Ectodermal cell (in vitro differentiated cells): ENCODE results near the gene CCDC124.

Source experiments
- H3K27ac ChIP-seq: 2 replicates; pipeline ENCODE4 v1.7.0; 2013; ENCODE audit warnings: mild to moderate bottlenecking, low read depth, low read length; ENCODE audit not compliant: insufficient read depth, poor library complexity, severe bottlenecking
- H3K27me3 ChIP-seq: 2 replicates; pipeline ENCODE4 v1.7.0; 2013; ENCODE audit warnings: mild to moderate bottlenecking, low read length; ENCODE audit not compliant: insufficient read depth, control insufficient read depth, poor library complexity, severe bottlenecking
- H3K36me3 ChIP-seq: one replicate; pipeline ENCODE4 v1.7.0; 2013; ENCODE audit warnings: low read length; ENCODE audit not compliant: control insufficient read depth, insufficient read depth
- H3K4me1 ChIP-seq: one replicate; pipeline ENCODE4 v1.7.0; 2013; ENCODE audit warnings: low read length; ENCODE audit not compliant: control insufficient read depth, insufficient read depth
- H3K4me3 ChIP-seq: 2 replicates; pipeline ENCODE4 v1.7.0; 2013; ENCODE audit warnings: low read depth, low read length, control low read depth; ENCODE audit not compliant: insufficient read depth
- H3K9me3 ChIP-seq: 2 replicates; pipeline ENCODE4 v1.7.0; 2013; ENCODE audit warnings: mild to moderate bottlenecking, low read length, moderate library complexity; ENCODE audit not compliant: control insufficient read depth
- WGBS, 2 experiments: methylation state at CpG; one replicate each; pipeline ENCODE4 v1.1.7; 2013; ENCODE audit warnings: missing lambda C conversion rate in 2 of 2; 5-methylcytosine and 5-hydroxymethylcytosine counted together

Gene CCDC124

DNA sequence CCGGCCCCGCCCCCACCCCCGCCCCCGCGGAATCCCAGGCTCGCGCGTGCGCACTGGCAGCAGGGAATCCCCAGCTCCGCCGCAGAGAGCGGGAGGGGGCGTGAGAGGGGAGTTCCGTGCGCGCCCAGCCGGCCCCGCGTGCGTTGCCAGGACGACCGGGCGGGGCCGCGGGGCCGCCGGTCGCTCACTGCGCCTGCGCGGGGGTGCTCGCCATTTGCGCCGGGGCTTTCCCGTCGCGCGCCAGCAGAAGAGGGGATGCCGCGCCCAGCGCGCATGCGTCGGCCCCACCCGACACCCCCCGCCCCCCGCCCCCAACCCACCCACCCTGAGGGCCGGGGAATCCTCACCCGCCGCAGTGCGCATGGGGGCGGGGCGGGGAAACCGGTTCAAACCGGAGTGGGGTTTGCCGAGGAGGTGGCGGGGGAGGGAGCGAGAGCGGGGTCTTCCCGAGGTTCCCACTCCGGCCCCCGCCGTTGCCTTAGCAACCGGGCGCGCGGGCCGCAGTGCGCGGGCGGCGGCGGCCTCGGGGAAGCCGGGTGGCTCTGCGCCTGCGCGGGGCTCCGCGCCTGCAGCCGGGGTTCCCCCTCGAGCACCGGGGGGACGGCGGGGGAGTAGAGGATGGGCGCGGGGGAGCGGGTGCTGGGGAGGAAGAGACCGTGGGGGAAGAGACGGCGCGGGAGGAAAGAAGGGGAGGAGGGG, 15.1 kb downstream of the CCDC124 start:
- H3K27me3 ChIP-seq = peaks cover 47% of the 10 kb centered on the region
- no peaks in the 10 kb centered on the region for H3K9me3 ChIP-seq
- peak overlapping the region; percentile 44 for H3K27ac ChIP-seq
- H3K4me1 ChIP-seq = peaks cover 41% of the 10 kb centered on the region
- H3K36me3 ChIP-seq = peaks cover 5% of the 10 kb centered on the region
- H3K4me3 ChIP-seq = peak overlapping the region; percentile 45
- 0 to 1% methylated on average over 80 to 85 of the region's 92 CpGs for whole genome bisulfite sequencing, 2 experiments

DNA sequence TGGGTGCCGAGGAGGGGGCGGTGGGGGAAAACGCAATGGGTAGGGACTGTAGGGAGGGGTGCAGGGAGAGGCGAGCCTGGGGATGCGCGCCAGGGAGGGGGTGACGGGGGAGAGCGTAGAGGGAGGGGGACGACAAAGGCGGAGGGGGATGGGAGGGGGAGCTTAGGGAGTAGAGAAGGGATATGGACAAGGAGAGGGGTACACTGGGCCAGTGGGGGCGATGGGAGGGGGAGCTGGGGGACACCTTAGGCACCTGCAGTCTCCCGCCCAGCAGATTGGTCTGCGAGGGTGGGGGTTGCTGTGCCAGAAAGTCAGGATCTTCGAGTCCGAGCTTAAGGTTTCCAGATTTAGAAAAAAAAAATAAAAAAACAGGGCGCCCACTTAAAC, 15.7 kb downstream of the CCDC124 start:
- H3K4me3 ChIP-seq = peak overlapping the region; percentile 39
- H3K4me1 ChIP-seq = peaks cover 42% of the 10 kb centered on the region
- 1% methylated on average over 16 of the region's 16 CpGs for WGBS, 2 experiments
- peak overlapping the region; percentile 44 for H3K27ac ChIP-seq
- H3K36me3 ChIP-seq = peaks cover 2% of the 10 kb centered on the region
- H3K9me3 ChIP-seq = no peaks in the 10 kb centered on the region
- H3K27me3 ChIP-seq = peaks cover 53% of the 10 kb centered on the region

DNA sequence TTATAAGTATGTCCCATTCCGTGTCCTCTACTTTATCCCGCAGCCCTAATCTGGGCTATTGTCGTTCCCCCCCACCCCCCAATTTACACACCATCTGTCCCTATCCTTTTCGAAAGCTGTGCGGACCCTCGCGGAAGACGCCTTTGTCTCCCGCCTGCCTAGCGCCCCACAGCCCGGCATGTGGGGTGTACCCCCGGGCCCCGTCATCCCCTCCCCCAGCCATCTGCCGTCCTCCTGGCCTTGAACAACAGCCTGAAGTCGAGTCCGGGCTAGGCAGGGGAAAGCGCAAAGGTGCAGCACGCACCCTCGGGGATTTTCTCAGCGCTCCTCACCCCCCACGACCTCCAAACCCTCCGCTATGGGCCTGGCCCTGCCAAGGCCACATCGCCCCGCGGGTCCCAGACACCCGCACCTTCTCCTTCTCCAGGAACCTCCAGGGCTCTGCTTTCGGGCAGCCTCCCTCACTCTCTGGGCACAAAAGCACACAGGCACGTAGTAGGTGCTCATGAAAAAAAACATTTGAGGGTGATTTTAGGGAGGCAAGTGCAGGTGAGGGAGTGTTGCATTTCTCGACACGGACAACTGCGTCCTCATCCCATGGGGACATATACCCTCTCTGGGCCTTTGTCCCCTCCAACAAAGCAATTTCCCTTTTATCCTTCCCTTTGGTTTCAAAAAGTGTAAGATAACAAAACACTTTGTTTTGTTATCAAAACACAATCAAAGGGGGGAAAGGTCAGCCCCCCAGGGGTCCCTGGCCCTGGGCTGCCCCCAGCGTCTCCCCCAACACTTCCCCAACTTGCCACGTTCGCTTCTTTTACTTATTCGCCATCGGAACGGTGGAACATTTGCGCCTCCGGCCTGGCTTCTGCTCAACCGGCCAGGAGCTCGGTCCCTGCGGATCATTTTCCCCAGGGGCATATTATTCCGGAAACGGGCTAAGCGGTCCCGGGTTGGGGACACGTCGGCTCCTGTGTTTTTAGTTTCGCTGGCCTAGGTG, 16.4 kb downstream of the CCDC124 start:
- no peaks in the 10 kb centered on the region for H3K36me3 ChIP-seq
- no peak overlapping the region for H3K27ac ChIP-seq
- no peaks in the 10 kb centered on the region for H3K9me3 ChIP-seq
- H3K4me1 ChIP-seq = peaks cover 42% of the 10 kb centered on the region
- WGBS, 2 experiments = 1 to 2% methylated on average over 49 of the region's 49 CpGs
- H3K27me3 ChIP-seq = peaks cover 60% of the 10 kb centered on the region
- peak overlapping the region; percentile 39 for H3K4me3 ChIP-seq

DNA sequence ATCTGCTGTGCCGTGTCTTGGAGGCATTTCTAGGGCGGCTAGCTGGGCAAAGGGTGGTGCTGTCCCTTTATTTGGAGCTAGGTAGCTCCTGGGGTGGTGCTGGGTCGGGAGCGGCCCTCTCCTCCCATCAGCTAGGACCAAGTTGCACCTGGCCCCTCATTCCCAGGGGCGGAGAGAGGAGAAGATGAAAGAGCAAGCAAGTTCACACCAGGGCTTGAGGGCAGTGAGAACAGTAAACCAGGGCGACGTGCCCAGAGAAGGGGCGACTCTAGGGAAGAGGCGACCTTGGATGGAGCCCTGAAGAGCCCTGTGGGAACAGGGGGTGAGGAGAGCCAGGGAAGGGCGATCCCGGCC, 17.1 kb downstream of the CCDC124 start:
- no peak overlapping the region for H3K4me3 ChIP-seq
- peaks cover 42% of the 10 kb centered on the region for H3K4me1 ChIP-seq
- H3K27ac ChIP-seq = no peak overlapping the region
- WGBS, 2 experiments = 2% methylated on average over 11 of the region's 11 CpGs
- H3K36me3 ChIP-seq = no peaks in the 10 kb centered on the region
- H3K9me3 ChIP-seq = no peaks in the 10 kb centered on the region
- H3K27me3 ChIP-seq = peaks cover 63% of the 10 kb centered on the region

DNA sequence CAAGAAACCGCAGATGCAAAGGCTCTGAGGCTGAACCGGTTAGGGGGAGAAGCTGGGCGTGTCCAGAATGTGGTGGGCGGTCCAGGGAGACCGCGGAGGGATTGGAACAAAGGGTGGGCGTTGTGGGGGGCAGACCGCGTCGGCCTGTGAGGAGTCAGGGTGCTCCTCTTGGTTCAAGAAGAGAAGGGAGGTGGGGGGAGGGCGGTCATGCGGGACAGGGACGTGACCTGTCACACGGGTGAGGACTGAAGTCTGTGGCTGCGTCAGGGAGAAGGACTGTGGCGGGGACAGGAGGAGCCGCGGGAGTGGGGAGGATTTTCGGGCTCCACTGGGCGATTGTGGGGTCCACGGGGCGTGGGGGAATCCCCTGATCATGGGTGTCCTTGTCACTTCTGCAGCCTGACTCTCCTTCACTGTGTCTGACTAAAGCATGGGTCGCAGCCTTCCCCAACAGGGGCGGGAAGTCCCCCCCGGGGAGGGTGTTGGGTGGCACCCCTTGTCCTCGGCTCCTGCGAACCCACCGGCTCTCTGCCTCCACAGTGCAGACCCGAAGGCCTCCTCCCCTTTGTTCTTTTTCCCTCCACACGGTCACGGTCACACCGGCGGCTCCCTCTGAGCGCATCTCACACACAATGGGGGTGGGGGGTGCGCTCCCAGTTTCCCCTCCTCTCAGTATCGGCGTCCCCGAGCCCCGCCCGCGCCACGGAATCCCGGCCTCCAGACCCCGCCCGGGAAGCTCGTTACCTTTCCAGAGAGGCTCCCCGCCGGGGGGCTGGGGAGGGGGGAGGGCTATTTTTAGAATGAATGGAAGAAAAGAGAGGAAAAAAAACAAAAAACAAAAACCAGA, 17.7 kb downstream of the CCDC124 start:
- Histone ChIP-seq H3K4me3 (no peak overlapping the region), H3K36me3 (no peaks in the 10 kb centered on the region), H3K27ac (no peak overlapping the region), H3K4me1 (peaks cover 42% of the 10 kb centered on the region), H3K9me3 (no peaks in the 10 kb centered on the region), H3K27me3 (peaks cover 63% of the 10 kb centered on the region)
- WGBS, 2 experiments = 1% methylated on average over 48 of the region's 48 CpGs

DNA sequence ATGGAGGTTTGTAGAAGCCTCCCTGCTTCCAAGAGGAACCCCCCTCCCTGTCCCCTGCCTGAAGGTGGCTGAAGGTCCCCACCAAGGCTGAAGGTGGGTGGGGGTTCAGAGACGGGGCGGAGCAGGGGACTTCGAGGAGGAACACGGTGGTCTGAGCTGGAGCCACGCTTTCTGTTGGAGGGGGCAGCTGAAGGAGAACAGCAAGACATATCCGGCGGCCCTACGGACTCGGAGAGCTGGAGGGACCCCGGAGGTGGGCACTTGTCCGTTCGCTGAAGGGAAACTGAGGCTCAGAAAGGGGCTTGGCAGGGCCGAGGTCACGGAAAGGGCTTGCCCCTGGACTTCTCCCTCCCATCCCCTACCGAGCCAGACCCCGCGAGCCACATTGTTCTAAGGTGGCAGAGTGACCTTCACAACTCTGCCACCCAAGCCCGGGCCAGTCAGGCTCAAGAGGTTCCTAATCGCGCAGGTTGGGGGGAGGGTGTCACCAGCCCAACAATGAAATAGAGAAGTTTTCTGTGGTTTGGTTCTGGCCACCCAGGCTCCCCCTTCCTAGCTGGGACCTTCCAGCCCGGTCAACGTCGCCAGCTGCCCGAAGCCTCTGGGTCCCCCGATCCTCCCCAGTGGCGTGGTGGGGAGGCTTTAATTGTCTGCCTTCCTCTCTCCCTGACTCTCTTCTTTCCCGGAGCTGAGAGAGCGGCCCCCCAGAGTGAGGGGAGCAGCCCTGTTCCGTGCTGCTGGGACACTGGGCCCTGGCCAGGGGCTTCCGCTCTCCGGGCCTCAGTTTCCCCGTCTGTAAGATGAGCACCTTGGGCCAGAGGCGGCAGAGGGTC, 18.6 kb downstream of the CCDC124 start:
- WGBS, 2 experiments = 1% methylated on average over 33 of the region's 33 CpGs
- Histone ChIP-seq H3K36me3 (no peaks in the 10 kb centered on the region), H3K27ac (no peak overlapping the region), H3K4me1 (peaks cover 42% of the 10 kb centered on the region), H3K4me3 (peak overlapping the region; percentile 29), H3K27me3 (peaks cover 63% of the 10 kb centered on the region), H3K9me3 (no peaks in the 10 kb centered on the region)

DNA sequence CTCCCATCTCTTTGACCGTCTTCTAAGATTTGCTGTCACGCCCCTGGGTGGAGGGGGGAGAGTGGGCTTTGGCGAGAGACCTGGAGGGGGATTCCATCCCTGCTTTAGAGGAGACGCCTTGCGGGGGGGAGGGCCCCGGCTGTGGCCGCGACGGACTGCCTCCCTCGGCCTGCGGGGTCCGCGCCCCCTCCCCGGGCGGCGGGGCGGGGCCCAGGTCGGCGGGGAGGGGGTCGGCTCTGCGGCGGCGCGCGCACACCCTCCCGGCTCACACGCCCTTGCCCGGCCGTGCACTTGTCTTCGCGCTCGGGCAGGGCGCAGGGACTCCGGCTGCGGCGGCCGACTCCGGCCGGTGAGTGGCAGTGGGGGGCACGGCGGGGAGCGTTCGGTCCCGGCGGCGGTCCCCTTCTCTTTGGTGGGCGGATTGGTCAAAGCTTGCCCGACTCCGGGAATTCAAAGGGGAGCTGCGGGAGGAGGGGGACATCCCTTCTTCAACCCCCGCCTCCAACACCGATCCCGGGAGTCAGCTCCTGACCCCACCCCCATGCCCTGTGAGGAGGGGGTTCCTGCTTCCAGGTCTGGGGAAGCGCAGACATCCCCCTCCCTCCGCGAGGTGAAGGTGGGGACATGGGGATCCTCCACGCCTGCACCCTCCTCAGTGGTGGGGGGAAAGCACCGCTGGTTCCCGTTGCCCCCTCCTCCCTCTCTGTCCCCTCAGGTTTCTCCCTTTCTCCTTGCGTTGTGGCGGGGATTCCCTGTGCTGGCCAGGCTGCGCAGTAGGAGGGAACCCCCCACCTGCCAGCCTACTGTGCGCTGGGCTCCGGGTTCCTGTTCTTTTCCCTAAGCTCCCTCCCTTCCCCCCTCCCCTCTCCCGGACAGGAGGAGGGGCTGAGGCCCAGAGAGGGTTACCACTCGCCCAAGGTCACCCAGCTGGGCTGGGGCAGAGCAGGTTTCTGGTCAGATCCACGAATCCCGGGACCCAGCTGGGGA, 19.5 kb downstream of the CCDC124 start:
- peaks cover 42% of the 10 kb centered on the region for H3K4me1 ChIP-seq
- H3K4me3 ChIP-seq = peak overlapping the region; percentile 29
- no peaks in the 10 kb centered on the region for H3K9me3 ChIP-seq
- H3K36me3 ChIP-seq = no peaks in the 10 kb centered on the region
- H3K27ac ChIP-seq = no peak overlapping the region
- WGBS, 2 experiments = 1% methylated on average over 68 of the region's 68 CpGs
- H3K27me3 ChIP-seq = peaks cover 63% of the 10 kb centered on the region

DNA sequence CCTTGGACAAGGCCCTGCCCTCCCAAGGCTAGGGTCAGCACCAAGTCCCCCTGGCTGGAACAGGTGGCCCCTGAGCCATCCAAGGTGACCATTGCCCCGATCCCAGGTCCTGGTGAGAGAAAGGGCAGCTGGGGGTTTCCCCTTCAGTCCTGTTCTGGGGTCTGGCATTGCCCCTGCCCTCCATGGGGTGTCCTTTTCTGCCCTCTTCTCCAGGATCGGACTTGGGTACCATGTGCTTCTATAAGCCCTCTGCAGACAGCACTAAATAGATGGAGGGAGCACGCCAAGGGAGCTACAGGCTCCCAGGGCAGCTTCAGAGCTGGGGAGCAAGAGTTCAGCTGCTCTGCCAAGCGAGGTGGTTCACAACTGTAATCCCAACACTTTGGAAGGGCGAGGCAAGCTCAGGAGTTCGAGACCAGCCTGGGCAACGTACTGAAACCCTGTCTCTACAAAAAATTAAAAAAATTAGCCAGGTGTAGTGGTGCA, 20.5 kb downstream of the CCDC124 start:
- Histone ChIP-seq H3K27ac (no peak overlapping the region), H3K9me3 (no peaks in the 10 kb centered on the region), H3K36me3 (no peaks in the 10 kb centered on the region), H3K27me3 (peaks cover 62% of the 10 kb centered on the region), H3K4me1 (peaks cover 42% of the 10 kb centered on the region), H3K4me3 (no peak overlapping the region)
- WGBS, 2 experiments = 63 to 73% methylated on average over 7 of the region's 7 CpGs
